ENCODE measurements around the gene ZDHHC11. TPM values are rescaled to one million over a fixed set of nuclear protein-coding genes. Genes with fewer than 3 reads are reported as not detected.

ZDHHC11 gene
- total and polyA plus RNA-seq, 2 of the 4 experiments (the other 2 are of a cell fraction) = 0.36 to 1.6 TPM

- no TSS peak for BruUV-seq (replicated peaks)
- Histone ChIP-seq H2BK20ac (ENCODE audit: low read depth, low read length) (no peak overlapping the region), H3K18ac (ENCODE audit: low read depth, low read length) (no peak overlapping the region), H2AFZ (replicated peaks; ENCODE audit: low read length, poor library complexity) (no peak overlapping the region), H4K20me1 (ENCODE audit: insufficient read depth, low read length) (peaks cover 29% of the 10 kb centered on the region), H2AK9ac (replicated peaks; ENCODE audit: low read depth, low read length, poor library complexity) (no peak overlapping the region), H2BK120ac (ENCODE audit: low read depth, low read length) (no peak overlapping the region), H3K9me1 (ENCODE audit: insufficient read depth, low read length) (peaks cover 11% of the 10 kb centered on the region), H4K91ac (ENCODE audit: insufficient read depth, low read depth, low read length) (no peak overlapping the region), H3K36me3 (ENCODE audit: control insufficient read depth, insufficient read depth, low read length) (peaks cover 84% of the 10 kb centered on the region), H3K9me3 (ENCODE audit: control insufficient read depth, insufficient read depth, low read length) (no peaks in the 10 kb centered on the region), H3K14ac (replicated peaks; ENCODE audit: low read depth, low read length) (no peak overlapping the region), H4K5ac (ENCODE audit: low read depth, low read length) (no peak overlapping the region), H4K8ac (ENCODE audit: low read depth in 2 of 2, low read length in 2 of 2) (no peak overlapping the region), H3K27ac (ENCODE audit: insufficient read depth, low read length) (no peak overlapping the region), H3K56ac (ENCODE audit: extremely low read depth, insufficient read depth, low read length) (no peak overlapping the region), H3K4ac (ENCODE audit: low read depth, low read length) (no peak overlapping the region), H2BK5ac (ENCODE audit: low read depth, low read length, poor library complexity, severe bottlenecking) (no peak overlapping the region), H3K9ac (ENCODE audit: low read depth, low read length) (no peak overlapping the region), H2BK15ac (ENCODE audit: low read depth, low read length) (no peak overlapping the region), H3K23ac (ENCODE audit: low read depth, low read length) (no peak overlapping the region), H3K4me1 (ENCODE audit: control insufficient read depth, insufficient read depth, low read length) (no peaks in the 10 kb centered on the region), H3K4me2 (ENCODE audit: low read depth, low read length) (no peak overlapping the region), H3K27me3 (ENCODE audit: control insufficient read depth, insufficient read depth, low read length) (no peaks in the 10 kb centered on the region), H2AK5ac (ENCODE audit: low read depth, low read length) (no peak overlapping the region), H3K4me3 (ENCODE audit: insufficient read depth, low read depth, low read length) (no peak overlapping the region), H3K79me1 (ENCODE audit: low read depth in 1 of 2, low read length in 2 of 2) (peaks cover 48 to 59% of the 10 kb centered on the region in 2 experiments)
- intact Hi-C loops (cut with micrococcal nuclease) (no loop called here), in situ Hi-C loops (cut with MboI; ENCODE audit: low sequenced_read_pairs) (no loop called here), dilution Hi-C loops (cut with HindIII; ENCODE audit: low sequenced_read_pairs, unreplicated experiment) (no loop called here)
- POLR2A ChIA-PET (ENCODE audit: unreplicated experiment) = no interaction called here
- TF ChIP-seq BHLHE40 (IDR thresholded peaks at IDR 0.05; ENCODE audit: low read depth, low read length) (no peak), RCOR1 (IDR thresholded peaks at IDR 0.05; ENCODE audit: insufficient replicate concordance, low read length) (no peak), CHD1 (IDR thresholded peaks at IDR 0.05; ENCODE audit: low read depth, low read length) (no peak), MAZ (IDR thresholded peaks at IDR 0.05; ENCODE audit: borderline replicate concordance, low read depth, low read length) (no peak), MXI1 (IDR thresholded peaks at IDR 0.05; ENCODE audit: borderline replicate concordance, low read depth, low read length) (no peak), CEBPB (IDR thresholded peaks at IDR 0.05; ENCODE audit: low read depth, low read length) (no peak), SMC3 (IDR thresholded peaks at IDR 0.05; ENCODE audit: low read depth, low read length) (no peak), USF2 (IDR thresholded peaks at IDR 0.05; ENCODE audit: low read depth, low read length) (no peak), RAD21 (IDR thresholded peaks at IDR 0.05; ENCODE audit: low read length) (no peak), POLR2A (IDR thresholded peaks at IDR 0.05; ENCODE audit: low read depth, low read length) (no peak), NFE2L2 (IDR thresholded peaks at IDR 0.05; ENCODE audit: low read depth, low read length) (no peak), RFX5 (IDR thresholded peaks at IDR 0.05; ENCODE audit: low read depth, low read length) (no peak), ELK1 (IDR thresholded peaks at IDR 0.05; ENCODE audit: borderline replicate concordance, low read depth, low read length) (no peak), FOS (IDR thresholded peaks at IDR 0.05; ENCODE audit: low read depth, low read length) (no peak), MAFK (IDR thresholded peaks at IDR 0.05; ENCODE audit: low read depth, low read length) (no peak), CTCF (conservative IDR thresholded peaks at IDR 0.05; ENCODE audit: low read depth, low read length) (no peak)
- ATAC-seq (ENCODE audit: low read depth) (no peak), DNase-seq (no peak)
- CTCF ChIA-PET = no interaction called here
- 99% methylated on average over 8 of the region's 13 CpGs; no CpG with 5 or more reads in 1 of the 2 experiments for WGBS, 2 experiments (ENCODE audit: extremely low coverage in 2 of 2, insufficient read length in 1 of 2)
Measured at GRCh38 chr5:886036-886435, 35.2 kb upstream of the ZDHHC11 start.
